ENCODE data around the gene NUDT17. TPM values are rescaled to one million over a fixed set of nuclear protein-coding genes. Genes with fewer than 3 reads are reported as not detected.

Gene NUDT17
- total and polyA plus RNA-seq, 2 experiments from 2014 or later, result 2.8 to 4.3 TPM

GRCh38 chr1:145886390-145886789 is 41.0 kb downstream of the NUDT17 start:
- no peak for TF ChIP-seq REST (IDR thresholded peaks at IDR 0.05; ENCODE audit: unreplicated experiment)
- no peak for TF ChIP-seq EZH2 (IDR thresholded peaks at IDR 0.05; ENCODE audit: low read depth, unreplicated experiment)
- TF ChIP-seq JUNB (IDR thresholded peaks at IDR 0.05; ENCODE audit: unreplicated experiment), result no peak
- no peak for TF ChIP-seq ZNF331 (CRISPR knock-in tag; IDR thresholded peaks at IDR 0.05; ENCODE audit: low read depth)
- TF ChIP-seq STAT1 (IDR thresholded peaks at IDR 0.05; ENCODE audit: unreplicated experiment), result no peak
- no peak for TF ChIP-seq EZH2phosphoT487 (IDR thresholded peaks at IDR 0.05; ENCODE audit: unreplicated experiment)
- no peaks in the 10 kb centered on the region for H3K79me2 ChIP-seq (replicated peaks; ENCODE audit: insufficient read depth)
- Mint-ChIP-seq H3K36me3 (ENCODE audit: low read depth) (no peaks in the 10 kb centered on the region), H3K9me3 (no peaks in the 10 kb centered on the region), H3K27ac (no peak overlapping the region), H3K4me1 (peaks cover 19% of the 10 kb centered on the region; the same call in 2 of the 3 replicates), H3K4me3 (peak overlapping the region; percentile 84), H3K27me3 (ENCODE audit: insufficient read depth, low read depth, poor library complexity) (peaks cover 18% of the 10 kb centered on the region)
- ATAC-seq (peak; percentile 15), DNase-seq (ENCODE audit: low spot score) (peak; percentile 23)
- H4K20me1 ChIP-seq (replicated peaks; ENCODE audit: insufficient read depth), result no peaks in the 10 kb centered on the region
- peaks cover 11% of the 10 kb centered on the region; the same call in 1 of the 2 replicates for H3K4me1 ChIP-seq (ENCODE audit: insufficient read depth)
- H3K9me2 ChIP-seq (ENCODE audit: insufficient read depth), result no peaks in the 10 kb centered on the region
- peak overlapping the region; percentile 85 for H3K4me3 ChIP-seq
- H3K27me3 ChIP-seq (ENCODE audit: insufficient read depth), result peaks cover 29% of the 10 kb centered on the region
- H3K36me3 ChIP-seq (ENCODE audit: insufficient read depth), result no peaks in the 10 kb centered on the region
- H2AFZ ChIP-seq, result peak overlapping the region; percentile 98
- H3K27ac ChIP-seq (ENCODE audit: low read depth), result no peak overlapping the region
- peak overlapping the region; percentile 91 for H3K4me2 ChIP-seq
- no peaks in the 10 kb centered on the region for H3F3A ChIP-seq (replicated peaks; ENCODE audit: low read depth)

- Histone ChIP-seq H3K4me1 (ENCODE audit: insufficient read depth) (peaks cover 11% of the 10 kb centered on the region; the same call in 1 of the 2 replicates), H3K4me3 (peak overlapping the region; percentile 85), H3K27me3 (ENCODE audit: insufficient read depth) (peaks cover 29% of the 10 kb centered on the region)
- TF ChIP-seq STAT1 (IDR thresholded peaks at IDR 0.05; ENCODE audit: unreplicated experiment), result no peak
- TF ChIP-seq REST (IDR thresholded peaks at IDR 0.05; ENCODE audit: unreplicated experiment), result no peak
- no peak for TF ChIP-seq POLR2AphosphoS5 (IDR thresholded peaks at IDR 0.05; ENCODE audit: low read depth)
- TF ChIP-seq EZH2 (IDR thresholded peaks at IDR 0.05; ENCODE audit: low read depth, unreplicated experiment), result no peak
- TF ChIP-seq ZNF114 (CRISPR knock-in tag; IDR thresholded peaks at IDR 0.05), result no peak
- TF ChIP-seq ETS1 (IDR thresholded peaks at IDR 0.05), result no peak
Measured at GRCh38 chr1:145886816-145887215, 41.4 kb downstream of the NUDT17 start.

More at GRCh38 chr1:145886816-145887215, 41.4 kb downstream of the NUDT17 start:
- ATAC-seq (peak; percentile 8; the same call in 2 of the 3 replicates), DNase-seq (ENCODE audit: low spot score) (peak; percentile 53)
- Mint-ChIP-seq H3K4me3 (peak overlapping the region; percentile 84), H3K27me3 (ENCODE audit: insufficient read depth, low read depth, poor library complexity) (peaks cover 18% of the 10 kb centered on the region), H3K27ac (no peak overlapping the region), H3K9me3 (no peaks in the 10 kb centered on the region), H3K36me3 (ENCODE audit: low read depth) (no peaks in the 10 kb centered on the region), H3K4me1 (peaks cover 19% of the 10 kb centered on the region; the same call in 2 of the 3 replicates)
- Histone ChIP-seq H2AFZ (peak overlapping the region; percentile 98), H3F3A (replicated peaks; ENCODE audit: low read depth) (no peaks in the 10 kb centered on the region), H3K9me2 (ENCODE audit: insufficient read depth) (no peaks in the 10 kb centered on the region), H3K36me3 (ENCODE audit: insufficient read depth) (no peaks in the 10 kb centered on the region), H3K27ac (ENCODE audit: low read depth) (no peak overlapping the region), H3K4me2 (peak overlapping the region; percentile 91), H4K20me1 (replicated peaks; ENCODE audit: insufficient read depth) (no peaks in the 10 kb centered on the region), H3K79me2 (replicated peaks; ENCODE audit: insufficient read depth) (no peaks in the 10 kb centered on the region)

Measured in GM23338 (cell line).